Breast epithelium (tissue), 3 donors: ENCODE results near the gene SEC24C.

Experiments
- CTCF ChIP-seq, 3 donors: fragments of 450-650 bp; IDR thresholded peaks; one replicate each; pipeline ENCODE4 v1.5.1; 2016 to 2017; ENCODE audit warnings: antibody characterized with exemption in 3 of 3, mild to moderate bottlenecking in 3 of 3, moderate library complexity in 3 of 3
- POLR2A ChIP-seq: fragments of 450-650 bp; IDR thresholded peaks from one replicate; pipeline ENCODE4 v1.6.1; 2016; ENCODE audit warnings: antibody characterized with exemption, mild to moderate bottlenecking, moderate library complexity
- POLR2AphosphoS5 ChIP-seq, 3 donors: sonication (generic); formaldehyde crosslinking; IDR thresholded peaks; one replicate each; pipeline ENCODE4 v1.6.1; 2017; ENCODE audit warnings: antibody characterized with exemption in 3 of 3

- no peak for TF ChIP-seq CTCF (IDR thresholded peaks at IDR 0.05)
- TF ChIP-seq POLR2A, result no peak
- no peak for TF ChIP-seq POLR2AphosphoS5 (IDR thresholded peaks at IDR 0.05)
Observed at GRCh38 chr10:73771722-73772280, 27.6 kb downstream of the SEC24C start.
